NCI-H187 (cell line): Measurements from ENCODE around the gene IARS1.

Source experiments
- DNase-seq, 2 experiments: peaks; one replicate each; lab custom pipeline; 2025; lab: John Stamatoyannopoulos, UW

The IARS1 gene

DNA sequence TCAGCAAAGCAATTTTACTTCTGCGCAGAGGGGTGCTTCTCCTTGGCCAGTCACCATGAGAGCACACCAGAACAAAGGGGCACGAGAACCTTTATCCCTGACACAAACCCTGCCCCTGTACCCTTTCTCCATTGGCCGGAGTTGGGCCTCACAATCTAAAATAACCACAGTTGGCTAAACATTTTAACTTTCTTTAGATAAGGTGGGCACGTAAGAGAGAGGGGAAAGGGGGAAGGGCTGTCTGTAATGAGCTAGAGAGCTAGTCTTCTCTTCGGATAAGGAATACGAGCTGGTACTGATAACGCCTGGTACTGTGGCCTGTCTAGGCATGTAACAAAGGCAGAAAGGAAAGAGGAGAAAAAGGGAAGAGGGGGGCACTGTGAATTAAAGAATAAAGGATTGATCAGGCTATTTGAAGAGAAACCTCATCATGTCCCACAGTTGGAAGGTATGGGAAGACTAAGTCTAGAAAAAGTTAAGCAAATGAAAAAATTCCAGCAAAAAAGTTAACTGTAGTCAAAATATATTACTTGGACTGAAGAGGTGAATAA, 1.8 kb upstream of the IARS1 start:
- no peak for DNase-seq

DNA sequence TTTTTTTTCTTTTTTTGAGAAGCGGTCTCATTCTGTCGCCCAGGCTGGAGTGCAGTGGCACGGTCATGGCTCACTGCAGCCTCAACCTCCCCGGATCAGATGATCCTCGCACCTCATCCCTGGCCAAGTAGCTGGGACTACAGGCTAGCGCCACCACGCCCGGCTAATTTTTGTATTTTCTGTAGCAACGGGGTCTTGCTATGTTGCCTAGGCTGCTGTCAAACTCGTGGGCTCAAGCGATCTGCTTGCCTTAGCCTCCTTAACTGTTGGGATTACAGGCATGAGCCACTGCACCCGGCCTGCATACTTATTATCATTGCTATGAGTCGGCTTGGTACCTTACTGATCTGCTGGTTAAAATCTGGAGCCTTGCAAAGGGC, 790 bp upstream of the IARS1 start:
- DNase-seq: no peak

DNA sequence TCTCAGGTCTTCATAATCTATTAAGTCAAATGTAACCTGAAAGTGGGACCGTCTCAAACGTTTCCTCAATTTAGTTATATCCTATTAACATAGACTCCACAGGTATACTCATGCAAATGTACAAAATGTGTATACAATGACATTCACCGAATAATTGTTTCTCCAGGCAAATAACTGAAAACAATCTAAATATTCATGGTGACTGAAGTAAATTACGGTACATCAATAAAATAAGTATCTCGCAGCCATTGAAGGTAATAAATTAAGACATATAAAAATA, 482 bp downstream of the IARS1 start:
- no peak for DNase-seq

DNA sequence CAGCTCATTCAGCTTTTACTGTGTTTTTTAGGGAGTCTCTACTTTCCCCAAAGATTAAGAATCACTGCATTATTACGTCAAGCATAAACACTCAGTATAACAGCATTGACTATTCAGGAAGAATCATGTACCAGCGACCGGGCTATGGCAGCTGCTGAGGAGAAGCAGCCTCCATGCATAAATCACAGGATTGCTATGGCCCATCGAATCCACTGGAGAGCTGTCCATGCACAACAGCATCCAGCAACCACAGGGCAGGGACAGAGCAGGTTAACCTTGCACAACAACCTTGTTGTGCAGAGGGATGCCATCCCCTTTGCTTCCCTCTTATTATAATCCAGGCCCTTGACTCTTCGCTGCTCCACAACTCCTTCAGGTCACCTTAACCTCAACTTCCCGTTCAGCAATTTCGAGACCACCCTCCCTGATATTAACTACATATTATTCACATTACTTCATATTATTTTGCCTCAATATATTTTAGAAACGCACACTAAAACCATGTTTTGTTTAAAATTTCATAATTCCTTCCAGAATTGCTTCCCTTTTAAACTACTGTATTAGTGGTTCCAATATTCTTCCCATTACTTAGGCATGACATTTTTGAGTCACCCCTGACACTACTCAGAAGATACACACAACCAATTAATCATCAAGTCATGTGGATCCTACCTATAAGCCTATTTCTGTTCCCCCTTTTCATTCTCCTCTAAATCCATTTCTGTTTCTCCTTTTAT, 991 bp downstream of the IARS1 start:
- no peak for DNase-seq

DNA sequence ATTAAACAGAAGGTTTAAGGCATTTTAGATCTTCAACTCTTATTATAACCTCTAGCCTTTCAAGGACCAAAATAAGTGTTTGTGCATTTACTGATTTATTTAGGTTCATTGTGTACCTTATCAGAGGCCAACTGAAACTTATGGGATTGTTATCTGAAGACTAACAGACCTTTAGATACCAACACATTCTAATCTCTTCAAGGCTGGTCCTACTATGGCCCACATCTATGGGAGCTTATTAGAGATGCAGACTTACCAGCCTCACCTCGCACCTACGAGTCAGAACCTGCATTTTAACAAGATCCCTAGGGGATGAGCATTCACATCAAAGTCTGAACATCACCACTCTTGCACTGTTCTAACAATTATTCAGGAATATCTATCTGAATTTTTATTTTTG, 1.9 kb downstream of the IARS1 start:
- DNase-seq: no peak

DNA sequence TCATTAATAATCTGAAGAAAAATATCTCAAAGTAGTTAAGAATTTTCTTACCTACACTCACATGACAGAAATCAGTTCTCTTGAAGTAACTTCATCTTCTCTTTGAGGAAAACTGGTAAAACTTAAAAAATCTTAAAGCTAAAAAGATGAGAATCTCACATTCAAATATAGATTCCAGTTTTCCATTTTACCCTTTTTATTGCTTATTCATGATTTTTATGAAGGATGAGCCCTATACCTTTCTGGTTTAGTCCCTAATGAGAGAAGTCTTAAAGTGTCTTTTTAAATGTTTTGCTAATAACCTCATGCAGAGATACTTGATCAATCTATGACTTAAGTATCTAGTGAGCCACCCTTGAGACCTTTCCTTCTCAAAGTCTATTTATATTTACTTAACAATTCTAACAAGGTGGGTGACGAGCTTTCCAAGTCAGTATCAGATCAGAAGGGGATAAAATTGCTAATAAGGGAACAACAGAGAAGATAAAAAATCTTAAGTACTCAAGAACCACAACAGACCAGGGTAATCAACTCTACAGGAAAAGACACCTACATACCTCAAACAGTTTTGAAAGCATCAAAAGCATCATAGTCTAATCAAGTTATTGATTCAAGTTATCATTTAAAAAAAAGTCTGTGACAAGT, 2.6 kb downstream of the IARS1 start:
- DNase-seq: no peak

DNA sequence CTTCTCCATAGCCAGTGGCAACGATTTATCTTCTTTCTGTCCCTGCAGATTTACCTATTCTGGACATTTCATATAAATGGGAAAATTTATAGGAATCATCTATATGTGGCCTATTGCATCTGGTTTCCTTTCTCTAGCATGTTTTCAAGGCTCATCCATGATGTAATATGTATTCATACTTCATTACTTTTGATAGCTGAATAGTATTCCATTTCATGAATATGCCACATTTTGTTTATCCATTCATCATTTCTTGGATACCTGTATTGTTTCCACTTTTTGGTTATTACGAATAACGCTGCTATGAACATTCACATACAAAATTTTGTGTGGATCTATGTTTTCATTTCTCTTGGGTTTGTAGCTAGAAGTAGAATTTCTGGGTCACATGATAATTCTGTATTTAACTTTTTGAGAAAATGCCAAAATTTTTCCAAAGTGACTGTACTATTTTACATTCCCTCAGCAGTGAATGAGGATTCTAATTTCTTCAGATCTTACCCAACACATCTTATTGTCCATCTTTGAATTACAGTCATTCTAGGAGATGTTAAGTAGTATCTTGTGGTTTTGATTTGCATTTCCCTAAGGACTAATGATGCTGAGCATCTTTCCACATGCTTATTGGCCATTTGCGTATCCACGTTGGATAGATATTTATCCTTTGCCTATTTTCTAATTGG, 3.6 kb downstream of the IARS1 start:
- DNase-seq: no peak

DNA sequence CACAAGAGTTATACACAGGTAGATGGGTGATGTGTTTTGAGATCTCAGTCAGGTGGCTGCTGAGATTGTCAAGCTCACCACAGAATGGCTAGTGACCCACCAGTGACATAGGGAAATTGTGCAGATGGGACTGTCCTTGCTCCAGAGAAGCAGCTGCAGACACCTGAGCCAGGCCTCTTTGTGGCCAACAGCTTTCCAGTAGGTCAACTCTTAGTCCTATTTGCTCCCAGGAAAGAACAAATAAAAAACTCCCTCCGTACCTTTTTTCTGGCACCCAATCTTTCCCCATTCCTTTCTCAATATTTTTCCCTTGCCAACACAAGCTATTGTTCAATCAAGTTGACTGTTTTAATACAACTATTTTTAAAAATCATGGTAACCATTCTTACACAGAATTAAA, 14.2 kb downstream of the IARS1 start:
- no peak for DNase-seq

DNA sequence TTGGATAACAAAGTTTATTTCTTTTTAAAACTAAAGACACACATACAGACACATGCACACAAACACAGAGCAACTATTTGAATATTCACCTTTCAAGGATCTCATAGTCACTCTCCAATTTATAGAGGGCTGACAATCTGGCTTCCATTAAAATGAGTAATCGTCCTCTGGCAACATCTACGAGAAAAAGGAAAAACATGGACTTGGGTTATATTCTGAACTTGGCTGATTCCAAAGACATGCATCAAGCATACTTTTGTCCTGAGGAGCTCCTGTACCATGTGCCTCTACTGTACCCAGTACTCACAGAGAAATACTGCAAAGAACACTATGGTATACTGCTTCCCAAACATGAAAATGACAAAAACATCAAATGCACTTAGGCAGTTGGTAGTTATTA, 15.4 kb downstream of the IARS1 start:
- no peak for DNase-seq

DNA sequence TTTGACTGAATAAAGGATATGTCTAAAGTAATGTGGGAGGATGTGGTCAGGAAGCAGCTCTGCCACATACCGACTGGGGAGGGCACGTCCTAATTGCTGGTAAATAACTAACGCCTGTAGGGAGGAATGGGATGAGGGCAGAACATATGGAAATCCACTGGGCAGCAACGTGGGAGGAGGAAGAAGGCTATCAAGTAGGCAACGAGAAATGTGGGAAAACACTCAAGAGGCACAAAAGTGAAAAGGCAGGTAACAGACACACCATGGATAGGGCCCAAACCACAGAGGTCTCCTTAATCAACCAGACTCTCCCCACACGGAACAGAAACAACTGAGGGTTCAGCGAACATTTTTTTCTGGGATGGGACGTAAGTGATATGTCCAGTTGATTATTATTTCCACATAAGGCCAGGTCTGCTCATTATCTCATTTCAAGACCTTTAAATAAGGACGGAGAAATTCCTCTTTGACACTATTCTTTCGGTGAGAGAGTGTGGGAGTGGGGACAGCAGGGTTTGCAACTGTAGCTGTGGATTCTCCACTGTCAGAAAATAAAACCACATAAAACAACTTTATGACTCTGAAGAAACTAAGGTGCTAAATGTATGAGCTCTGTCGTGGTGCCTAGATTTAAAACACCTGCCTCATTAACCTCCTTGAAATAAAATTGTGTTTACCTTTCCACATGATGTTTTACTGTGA, 17.0 kb downstream of the IARS1 start:
- no peak for DNase-seq

DNA sequence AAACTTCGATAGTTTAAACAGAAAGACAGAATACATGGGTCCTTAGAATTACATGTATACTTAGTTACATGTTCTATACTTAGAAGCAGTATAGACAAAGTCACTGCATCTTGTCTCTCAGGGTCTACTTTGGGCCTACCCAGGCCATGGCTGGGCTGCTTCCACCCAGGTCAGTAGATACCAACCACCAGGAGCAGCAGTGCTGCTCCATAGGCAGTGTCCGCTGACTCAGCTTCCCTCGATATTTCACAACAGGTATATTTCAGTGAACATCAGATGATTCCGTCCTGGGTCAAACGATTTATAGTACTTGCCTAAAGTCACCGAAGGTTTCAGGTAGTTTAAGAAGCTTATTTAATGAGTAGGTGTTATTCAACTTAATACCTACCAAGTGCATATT, 18.0 kb downstream of the IARS1 start:
- DNase-seq: no peak

DNA sequence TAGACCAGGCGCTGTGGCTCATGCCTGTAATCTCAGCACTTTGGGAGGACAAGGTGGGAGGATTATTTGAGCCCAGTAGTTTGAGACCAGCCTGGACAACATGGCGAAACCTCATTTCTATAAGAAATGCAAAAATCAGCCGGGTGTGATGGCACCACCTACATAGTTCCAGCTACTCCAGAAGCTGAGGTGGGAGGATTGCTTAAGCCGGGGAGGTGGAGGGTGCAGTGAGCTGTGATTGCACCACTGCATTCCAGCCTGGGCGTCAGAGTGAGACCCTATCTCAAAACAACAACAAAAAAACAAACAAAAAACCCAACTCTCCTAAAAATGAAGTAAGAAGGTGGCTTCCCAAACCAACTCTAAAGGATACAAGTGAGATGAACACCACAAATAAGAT, 23.0 kb downstream of the IARS1 start:
- no peak for DNase-seq

DNA sequence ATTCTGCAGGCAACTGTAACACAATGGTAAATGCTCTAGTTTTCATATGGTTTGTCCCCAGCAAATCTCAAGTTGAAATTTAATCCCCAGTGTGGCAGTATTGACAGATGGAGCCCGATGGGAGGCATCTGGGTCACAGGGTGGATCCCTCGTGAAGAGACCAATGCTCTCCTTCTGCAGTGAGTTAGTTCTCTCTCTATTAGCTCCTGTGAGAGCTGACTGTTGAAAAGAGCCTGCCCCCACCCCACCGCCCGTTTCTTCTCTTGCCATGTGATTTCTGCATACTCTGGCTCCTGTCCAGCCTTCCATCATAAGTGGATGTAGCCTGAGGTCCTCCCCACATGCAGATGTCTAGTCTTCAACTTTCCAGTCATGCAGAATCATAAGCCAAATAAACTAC, 27.0 kb downstream of the IARS1 start:
- no peak for DNase-seq

DNA sequence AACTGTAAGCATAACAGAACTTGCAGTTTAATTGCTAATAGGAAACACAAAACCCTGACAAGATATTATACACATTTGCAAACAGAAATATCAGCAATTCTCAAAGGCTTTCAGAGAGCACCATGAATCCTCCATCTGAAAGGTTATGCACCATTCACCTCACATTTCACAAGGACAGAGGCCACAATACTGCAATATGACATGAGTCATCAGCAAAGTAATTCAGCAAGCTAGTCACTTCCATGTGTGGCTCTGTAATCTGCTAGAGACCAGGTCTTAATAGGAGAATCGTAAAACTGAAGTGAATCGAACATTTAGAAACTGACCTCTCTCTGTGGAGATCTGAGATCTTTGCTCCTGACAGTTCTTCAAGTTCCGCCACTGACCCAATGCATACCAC, 28.3 kb downstream of the IARS1 start:
- no peak for DNase-seq

DNA sequence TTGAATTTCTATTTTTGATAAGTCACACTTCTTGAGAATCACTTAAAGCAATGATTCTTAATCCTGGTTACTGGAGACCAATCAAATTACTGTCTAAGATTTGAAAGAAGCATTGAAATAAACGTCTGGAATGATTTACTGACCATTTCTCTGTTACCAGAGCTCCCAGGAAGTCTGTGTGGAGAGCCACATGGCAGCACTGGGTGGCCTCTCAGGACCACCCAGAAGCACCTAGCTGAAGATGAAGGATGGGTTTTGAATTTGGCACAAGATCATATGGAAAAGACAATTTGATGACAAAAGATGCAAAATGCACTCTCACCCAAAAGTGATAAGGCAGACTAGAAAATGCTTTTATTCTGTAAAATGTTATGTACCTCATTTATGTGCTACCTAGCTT, 30.4 kb downstream of the IARS1 start:
- no peak for DNase-seq

DNA sequence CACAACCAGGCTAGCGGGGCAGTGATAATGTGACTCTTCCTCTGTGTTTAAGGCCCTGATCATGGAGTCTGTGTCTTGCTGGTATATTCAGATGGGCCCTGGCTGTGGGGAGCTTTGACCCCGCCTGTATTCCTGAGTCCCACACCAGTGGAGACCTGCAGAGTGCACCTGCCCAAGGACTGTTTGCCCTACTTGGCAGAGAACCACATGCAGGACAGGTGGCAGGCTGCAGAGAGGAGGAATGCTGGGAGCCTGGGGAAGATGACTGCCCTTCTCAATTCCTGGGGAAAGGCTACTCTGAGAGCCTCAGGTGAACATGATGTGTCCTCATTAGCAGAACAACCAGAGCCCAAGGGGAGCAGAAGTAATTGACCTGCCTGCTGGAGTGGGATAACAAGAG, 36.2 kb downstream of the IARS1 start:
- no peak for DNase-seq

DNA sequence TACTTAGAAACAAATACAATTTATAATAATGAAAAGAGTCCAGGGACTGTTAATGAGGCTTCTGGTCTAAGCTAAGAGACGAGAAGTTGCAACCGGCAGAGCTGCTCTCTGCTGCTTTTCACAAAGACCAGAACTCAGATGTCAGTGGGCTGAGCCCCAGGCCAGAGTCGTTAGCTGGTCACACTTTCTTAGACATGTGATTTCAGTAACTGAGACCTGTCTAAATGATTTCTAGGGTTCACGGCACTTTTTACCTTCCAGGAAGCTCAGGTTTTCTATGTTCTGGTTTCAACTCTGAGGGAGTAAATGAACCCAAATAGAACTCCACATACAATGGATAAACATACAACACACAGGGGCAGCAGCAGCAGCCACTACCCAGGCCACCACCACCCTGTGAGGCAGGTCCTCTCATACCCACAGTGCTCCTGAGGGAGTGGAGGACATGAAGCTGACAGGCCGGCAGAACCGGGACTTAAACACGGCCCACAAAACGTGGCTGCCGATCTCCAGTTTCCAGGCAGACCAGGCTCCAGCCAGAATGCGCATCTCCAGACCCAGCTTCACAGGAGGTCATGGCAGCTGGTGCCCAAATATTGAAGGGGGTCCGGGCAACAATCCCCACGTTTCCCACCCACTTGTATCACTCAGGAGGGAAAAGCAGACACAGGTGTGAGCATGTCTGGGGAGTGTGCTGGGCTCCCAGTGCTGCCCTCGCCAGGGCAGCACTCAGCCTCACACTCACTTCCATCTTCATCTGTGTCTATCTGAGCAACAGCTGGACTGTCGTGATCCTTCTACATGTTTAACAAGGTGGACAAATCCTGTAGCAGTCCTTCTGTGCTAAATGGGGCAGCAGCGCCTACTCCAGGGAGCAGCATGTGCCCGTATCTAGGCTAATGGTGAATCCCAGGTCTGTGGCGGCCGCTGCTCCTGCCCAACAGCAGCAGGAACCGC, 38.8 kb downstream of the IARS1 start:
- DNase-seq: no peak

DNA sequence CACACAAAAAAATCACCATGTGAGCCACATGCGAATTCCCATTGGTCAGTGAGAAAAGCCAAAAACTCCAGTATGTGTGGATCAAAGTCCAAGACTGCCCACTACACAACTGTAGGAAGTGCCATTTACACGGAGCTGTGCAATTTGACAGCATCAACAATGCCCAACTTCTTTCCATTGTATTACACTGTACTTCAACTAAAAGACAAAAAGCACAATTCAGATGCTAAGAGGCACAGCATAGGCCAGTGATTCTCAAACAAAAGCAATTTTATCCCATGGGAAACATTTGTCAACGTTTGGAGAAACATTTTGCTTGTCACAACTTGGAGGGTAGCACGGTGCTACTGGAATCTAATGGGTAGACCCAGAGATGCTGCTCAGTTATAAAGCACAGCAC, 39.8 kb downstream of the IARS1 start:
- no peak for DNase-seq

DNA sequence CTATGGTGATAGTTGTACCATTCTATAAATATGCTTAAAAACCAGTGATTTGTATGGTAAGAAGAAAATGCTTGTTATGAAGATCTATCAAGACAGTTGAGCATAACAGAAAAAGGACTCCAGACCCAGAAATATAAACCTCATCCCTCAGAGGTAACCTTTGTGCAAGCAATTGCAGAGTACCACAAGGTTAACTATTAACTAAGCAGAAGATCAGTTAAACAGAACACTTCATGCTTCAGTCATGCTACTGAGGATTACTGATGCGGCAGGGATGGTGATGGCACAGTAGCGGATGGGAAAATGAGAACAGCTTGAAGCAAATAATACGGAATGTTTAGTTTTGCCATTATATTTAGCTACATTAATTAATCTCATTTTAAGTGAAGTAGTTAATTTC, 45.5 kb downstream of the IARS1 start:
- DNase-seq: no peak

DNA sequence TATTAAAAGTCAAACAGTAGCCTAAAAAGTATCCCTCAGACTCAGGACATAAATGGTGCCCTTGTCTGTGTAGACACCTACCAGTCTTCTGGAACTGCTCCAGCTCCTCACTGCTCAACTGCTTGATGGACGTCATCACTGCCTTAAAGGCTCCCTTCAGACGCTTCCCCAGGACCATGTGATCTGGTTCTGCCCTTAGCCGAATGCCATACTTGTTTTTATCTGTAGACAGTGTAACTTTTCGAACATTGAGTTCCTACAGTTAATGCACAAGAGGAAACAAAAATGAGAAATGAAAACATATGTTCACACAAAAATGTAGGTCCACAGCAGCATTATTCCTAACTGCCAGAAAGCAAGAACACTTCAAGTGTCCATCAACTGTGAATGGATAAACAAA, 46.2 kb downstream of the IARS1 start:
- DNase-seq: no peak

DNA sequence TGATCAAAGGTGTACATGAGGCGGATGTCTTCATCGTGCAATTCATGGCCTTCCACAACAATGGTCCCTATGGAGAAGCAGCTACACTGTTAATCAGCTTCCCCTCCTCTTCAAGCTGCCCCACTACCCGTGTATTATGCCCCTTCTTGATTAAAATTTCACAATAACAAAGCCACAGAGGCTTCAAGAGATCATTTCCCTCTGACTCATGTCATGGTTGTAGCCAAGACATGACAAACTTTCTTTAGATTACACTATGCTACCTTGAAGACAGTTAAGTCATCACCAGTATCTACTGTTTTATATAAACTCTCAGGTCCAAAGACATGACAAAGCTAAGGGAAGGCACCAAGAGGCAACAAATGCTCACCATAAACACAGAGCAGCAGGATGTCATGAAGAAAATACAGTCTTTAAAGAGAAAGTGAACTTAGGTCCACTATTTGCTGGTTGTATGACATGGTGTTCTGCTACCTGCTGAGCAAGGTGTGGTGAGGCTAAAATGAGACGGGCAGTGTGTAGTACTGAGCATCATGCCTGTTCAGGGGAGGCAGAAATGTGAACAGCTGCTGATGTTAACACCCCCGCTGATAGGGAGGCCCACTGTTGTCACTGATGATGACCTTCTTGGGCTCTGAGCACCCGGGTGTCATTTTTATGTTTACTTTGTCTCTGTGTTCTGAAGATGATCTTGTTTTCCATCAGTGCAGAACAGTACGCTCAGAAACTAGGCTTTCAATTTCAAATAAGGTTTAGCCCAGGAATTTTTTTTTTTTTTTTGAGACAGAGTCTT, 48.3 kb downstream of the IARS1 start:
- DNase-seq: no peak
